ENCODE results near the gene VWA7.

VWA7 gene

DNA sequence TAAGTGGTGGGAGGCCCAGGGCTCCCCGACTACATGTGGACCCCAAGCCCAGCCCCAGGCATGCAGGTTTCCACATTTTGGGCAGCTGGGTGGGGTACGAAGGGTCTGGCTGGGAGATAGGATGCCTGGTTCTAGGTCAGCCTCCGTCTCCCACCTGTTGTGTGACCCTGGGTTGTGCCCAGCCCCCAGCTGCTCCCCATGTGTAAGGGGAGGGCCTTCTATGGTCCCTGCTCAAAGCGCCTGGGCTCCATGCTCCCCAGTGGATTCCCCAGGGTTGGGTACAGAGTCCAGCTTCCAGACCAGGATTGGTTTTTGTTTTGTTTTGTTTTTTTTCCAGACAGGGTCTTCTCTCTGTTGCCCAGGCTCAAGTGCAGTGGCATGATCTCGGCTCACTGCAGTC, 1.1 kb upstream of the VWA7 start:
- H3K27ac ChIP-seq, result no peak overlapping the region
- no peak for TF ChIP-seq ZFX (IDR thresholded peaks at IDR 0.05)
- TF ChIP-seq, protein P1, sequence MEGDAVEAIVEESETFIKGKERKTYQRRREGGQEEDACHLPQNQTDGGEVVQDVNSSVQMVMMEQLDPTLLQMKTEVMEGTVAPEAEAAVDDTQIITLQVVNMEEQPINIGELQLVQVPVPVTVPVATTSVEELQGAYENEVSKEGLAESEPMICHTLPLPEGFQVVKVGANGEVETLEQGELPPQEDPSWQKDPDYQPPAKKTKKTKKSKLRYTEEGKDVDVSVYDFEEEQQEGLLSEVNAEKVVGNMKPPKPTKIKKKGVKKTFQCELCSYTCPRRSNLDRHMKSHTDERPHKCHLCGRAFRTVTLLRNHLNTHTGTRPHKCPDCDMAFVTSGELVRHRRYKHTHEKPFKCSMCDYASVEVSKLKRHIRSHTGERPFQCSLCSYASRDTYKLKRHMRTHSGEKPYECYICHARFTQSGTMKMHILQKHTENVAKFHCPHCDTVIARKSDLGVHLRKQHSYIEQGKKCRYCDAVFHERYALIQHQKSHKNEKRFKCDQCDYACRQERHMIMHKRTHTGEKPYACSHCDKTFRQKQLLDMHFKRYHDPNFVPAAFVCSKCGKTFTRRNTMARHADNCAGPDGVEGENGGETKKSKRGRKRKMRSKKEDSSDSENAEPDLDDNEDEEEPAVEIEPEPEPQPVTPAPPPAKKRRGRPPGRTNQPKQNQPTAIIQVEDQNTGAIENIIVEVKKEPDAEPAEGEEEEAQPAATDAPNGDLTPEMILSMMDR (conservative IDR thresholded peaks at IDR 0.05), result no peak

DNA sequence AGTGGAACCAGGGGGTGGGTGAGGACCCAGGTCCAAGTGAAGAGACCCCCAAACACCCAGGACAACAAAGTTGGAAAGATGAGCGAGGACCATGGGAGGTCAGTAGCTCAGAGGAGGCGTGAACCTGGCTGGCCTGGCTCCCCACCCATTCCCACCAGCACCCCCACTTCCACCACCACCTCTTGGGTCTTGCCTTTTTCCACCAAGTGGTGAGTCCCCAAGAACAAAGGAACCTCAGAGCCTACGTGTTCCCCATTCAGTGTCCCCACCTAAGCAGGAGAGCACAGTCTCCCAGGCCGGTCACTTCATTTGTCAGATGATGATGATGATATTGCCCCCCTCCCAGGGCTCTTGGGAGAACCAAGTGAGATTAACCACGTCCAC, 531 bp upstream of the VWA7 start:
- TF ChIP-seq, protein P1 (conservative IDR thresholded peaks at IDR 0.05), result no peak
- no peak for TF ChIP-seq ZFX (IDR thresholded peaks at IDR 0.05)

DNA sequence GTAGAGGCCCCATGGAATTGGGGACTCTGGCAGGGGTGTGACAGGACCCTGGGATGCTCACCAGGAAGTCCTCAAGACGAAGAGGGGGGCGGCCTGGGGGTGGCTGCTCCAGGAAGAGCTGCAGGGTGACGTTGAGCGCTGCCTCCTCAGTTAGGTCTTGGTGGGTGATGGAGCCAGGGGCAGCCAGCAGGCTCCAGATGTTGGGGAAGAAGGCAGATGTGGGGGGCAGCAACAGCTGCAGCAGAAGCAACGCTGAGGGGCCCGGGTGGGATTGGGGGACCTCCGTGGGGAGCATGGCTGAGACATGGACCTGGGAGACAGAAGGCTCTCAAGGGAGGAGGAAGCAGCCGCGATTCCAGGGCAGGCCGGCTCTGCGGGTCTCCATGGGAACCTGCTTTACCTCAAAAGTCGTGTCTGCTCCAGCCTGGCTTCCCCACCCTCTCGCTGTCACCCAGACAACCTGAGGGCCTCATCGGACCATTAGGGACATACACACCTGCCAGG, 591 bp downstream of the VWA7 start:
- TF ChIP-seq, protein P1 (conservative IDR thresholded peaks at IDR 0.05), result no peak
- no peak for TF ChIP-seq ZFX (IDR thresholded peaks at IDR 0.05)
- H3K27ac ChIP-seq, result peak overlapping the region; percentile 44

More for the DNA sequence above, 531 bp upstream of the VWA7 start:
- peak overlapping the region; percentile 44; the same call in 1 of the 2 replicates for H3K27ac ChIP-seq

DNA sequence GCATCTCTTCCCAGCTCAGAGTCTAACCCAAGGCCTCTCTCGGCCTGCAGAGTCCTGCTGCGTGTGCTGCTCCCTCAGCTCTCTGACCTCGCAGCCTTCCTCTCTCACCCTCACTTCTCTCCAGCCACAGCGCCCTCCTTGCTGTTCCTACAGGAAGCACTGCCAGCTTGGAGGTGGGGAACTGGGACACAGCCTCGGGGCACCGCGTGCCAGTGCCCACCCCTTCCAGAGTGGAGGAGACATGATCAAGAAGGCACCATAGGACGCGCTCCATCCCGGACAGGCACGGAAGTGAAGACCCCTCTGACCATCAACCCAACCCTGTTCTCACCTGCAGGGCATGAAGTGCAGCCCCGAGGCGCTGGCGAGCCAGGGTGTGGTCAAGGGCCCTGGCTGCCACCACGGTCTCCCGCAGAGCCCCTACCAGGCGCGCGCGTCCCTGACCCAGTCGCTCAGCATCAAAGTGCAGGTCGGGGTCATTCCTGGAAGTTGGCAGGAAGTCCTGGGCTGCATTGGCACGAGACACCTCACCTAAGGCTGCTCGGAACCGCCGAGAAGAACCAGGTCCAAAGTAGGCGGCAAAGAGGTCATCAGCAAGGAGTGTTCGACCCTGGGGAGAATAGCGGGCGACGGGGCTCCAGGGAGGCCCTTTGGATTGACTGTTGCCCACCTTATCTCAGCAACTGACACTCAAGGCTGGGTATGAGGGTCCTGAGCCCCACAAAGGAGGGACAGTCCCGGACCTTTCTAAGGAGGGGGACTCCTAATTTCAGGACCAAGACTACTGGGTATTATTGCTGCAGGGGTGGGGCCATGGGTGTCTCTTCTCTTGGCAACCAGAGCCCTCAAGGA, 1.3 kb downstream of the VWA7 start:
- no peak overlapping the region for H3K27ac ChIP-seq
- TF ChIP-seq ZFX (IDR thresholded peaks at IDR 0.05), result no peak
- TF ChIP-seq, protein P1 (conservative IDR thresholded peaks at IDR 0.05), result no peak

DNA sequence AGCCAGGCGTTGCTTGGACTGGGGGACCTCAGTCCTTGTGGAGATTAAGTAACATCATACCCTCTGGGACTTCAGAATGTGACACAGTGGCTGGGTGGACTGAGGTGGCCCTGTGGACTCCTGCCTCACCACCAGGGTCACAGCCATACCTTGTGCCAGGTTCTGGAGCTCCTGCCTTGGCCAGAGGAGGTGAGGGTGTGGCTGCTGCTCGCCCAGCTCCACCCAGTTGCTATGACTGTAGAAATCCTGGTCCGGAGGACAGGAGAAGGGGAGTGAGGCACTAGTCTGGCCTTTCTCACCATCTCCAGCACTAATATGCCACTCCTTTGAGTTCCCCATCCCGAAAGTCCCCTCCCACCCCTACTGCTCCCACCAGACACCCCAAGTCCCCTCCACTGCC, 1.9 kb downstream of the VWA7 start:
- TF ChIP-seq, protein P1 (conservative IDR thresholded peaks at IDR 0.05), result no peak
- TF ChIP-seq ZFX (IDR thresholded peaks at IDR 0.05), result no peak
- H3K27ac ChIP-seq, result no peak overlapping the region

DNA sequence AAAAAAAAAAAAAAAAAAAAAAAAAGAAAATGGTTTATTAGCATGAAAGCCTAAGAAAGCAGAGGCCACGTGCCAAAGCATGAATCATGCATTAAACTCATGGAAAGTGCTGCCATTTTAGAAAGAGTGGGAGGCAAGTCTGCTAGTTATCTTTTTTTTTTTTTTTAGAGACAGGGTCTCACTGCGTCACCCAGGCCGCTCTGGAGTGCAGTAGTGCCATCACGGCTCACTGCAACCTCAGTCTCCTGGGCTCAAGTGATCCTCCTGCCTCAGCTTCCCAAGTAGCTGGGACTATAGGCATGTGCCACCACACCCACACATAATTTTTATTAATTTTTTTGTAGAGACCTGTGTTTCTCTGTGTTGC, 5.2 kb downstream of the VWA7 start:
- no peak overlapping the region for H3K27ac ChIP-seq
- TF ChIP-seq, protein P1 (conservative IDR thresholded peaks at IDR 0.05), result no peak
- TF ChIP-seq ZFX (IDR thresholded peaks at IDR 0.05), result no peak

DNA sequence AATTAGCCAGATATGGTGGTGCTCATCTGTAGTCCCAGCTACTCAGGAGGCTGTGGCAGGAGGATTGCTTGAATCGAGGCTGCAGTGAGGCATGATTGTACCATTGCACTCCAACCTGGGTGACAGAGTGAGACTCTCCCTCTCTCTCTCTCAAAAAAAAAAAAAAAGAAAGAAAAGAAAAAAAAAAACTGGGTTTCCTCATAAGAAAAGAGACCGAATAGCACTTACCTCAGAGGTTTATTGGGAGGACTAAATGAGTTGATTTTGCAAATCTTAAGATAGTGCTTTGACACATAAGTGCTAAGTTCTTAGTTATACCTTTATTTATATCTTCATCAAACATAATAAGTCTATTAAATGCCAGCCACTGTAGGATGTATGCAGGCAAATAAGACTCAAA, 6.3 kb downstream of the VWA7 start:
- no peak for TF ChIP-seq ZFX (IDR thresholded peaks at IDR 0.05)
- TF ChIP-seq, protein P1 (conservative IDR thresholded peaks at IDR 0.05), result no peak
- H3K27ac ChIP-seq, result no peak overlapping the region
